OCI-LY1 (cell line): Measurements from ENCODE around the gene PAX2.

Experiments
- H2AFZ ChIP-seq: fragments of 200-600 bp; sonication (generic), shearing (Covaris generic); 2 replicates; pipeline ENCODE4 v1.6.0; 2014; ENCODE audit warnings: antibody characterized with exemption, mild to moderate bottlenecking, low read length
- H3F3A ChIP-seq: fragments of 200-600 bp; sonication (generic), shearing (Covaris generic); 2 replicates; pipeline ENCODE4 v1.6.0; 2014; ENCODE audit warnings: mild to moderate bottlenecking, antibody characterized with exemption, low read length, moderate library complexity; ENCODE audit not compliant: insufficient read depth
- H3K27ac ChIP-seq: fragments of 200-600 bp; sonication (generic); 2 replicates; pipeline ENCODE4 v1.5.1; 2014; ENCODE audit warnings: low read length, mixed run types, mild to moderate bottlenecking, low read depth; ENCODE audit not compliant: poor library complexity, severe bottlenecking
- H3K27me3 ChIP-seq: fragments of 200-600 bp; sonication (generic); 2 replicates; pipeline ENCODE4 v1.6.0; 2014; ENCODE audit warnings: antibody characterized with exemption, mild to moderate bottlenecking, low read length, moderate library complexity; ENCODE audit not compliant: insufficient read depth
- H3K36me3 ChIP-seq: fragments of 200-600 bp; sonication (generic); 2 replicates; pipeline ENCODE4 v1.6.1; 2014; ENCODE audit warnings: mild to moderate bottlenecking, antibody characterized with exemption, low read length, moderate library complexity, mixed read lengths; ENCODE audit not compliant: insufficient read depth
- H3K4me1 ChIP-seq: fragments of 200-600 bp; sonication (generic); 2 replicates; pipeline ENCODE4 v1.5.1; 2014; ENCODE audit warnings: mild to moderate bottlenecking, low read length, moderate library complexity; ENCODE audit not compliant: insufficient read depth, severe bottlenecking
- H3K4me2 ChIP-seq: fragments of 200-600 bp; sonication (generic), shearing (Covaris generic); 2 replicates; pipeline ENCODE4 v1.6.1; 2014; ENCODE audit warnings: low read length
- H3K4me3 ChIP-seq: fragments of 200-600 bp; sonication (generic); 2 replicates; pipeline ENCODE4 v1.5.1; 2014; ENCODE audit warnings: low read length, low read depth, mild to moderate bottlenecking, mixed read lengths; ENCODE audit not compliant: poor library complexity, severe bottlenecking
- H3K79me2 ChIP-seq: fragments of 200-600 bp; shearing (Covaris generic); 2 replicates; pipeline ENCODE4 v1.6.1; 2016; ENCODE audit warnings: mixed run types, low read length, mixed read lengths; ENCODE audit not compliant: insufficient read depth
- H3K9ac ChIP-seq: fragments of 200-600 bp; sonication (generic), shearing (Covaris generic); 2 replicates; pipeline ENCODE4 v1.6.1; 2014; ENCODE audit warnings: mild to moderate bottlenecking, low read length, mixed read lengths
- H3K9me2 ChIP-seq: fragments of 200-600 bp; sonication (generic), shearing (Covaris generic); 2 replicates; pipeline ENCODE4 v1.6.1; 2014; ENCODE audit warnings: low read depth, mild to moderate bottlenecking, low read length, mixed read lengths
- H3K9me3 ChIP-seq: fragments of 200-600 bp; shearing (Covaris generic); 2 replicates; pipeline ENCODE4 v1.6.1; 2014; ENCODE audit warnings: low read length, mixed read lengths
- H4K20me1 ChIP-seq: fragments of 200-600 bp; sonication (generic), shearing (Covaris generic); 2 replicates; pipeline ENCODE4 v1.6.0; 2016; ENCODE audit warnings: mild to moderate bottlenecking, low read length; ENCODE audit not compliant: insufficient read depth
- CTCF ChIP-seq: fragments of 200-600 bp; sonication (generic), shearing (Covaris generic); IDR thresholded peaks from 2 replicates; pipeline ENCODE4 v1.5.1; 2017; ENCODE audit warnings: mild to moderate bottlenecking, antibody characterized with exemption, low read length, moderate library complexity, mixed read lengths
- EZH2 ChIP-seq: fragments of 200-600 bp; sonication (generic), shearing (Covaris generic); IDR thresholded peaks from 2 replicates; pipeline ENCODE4 v1.8.0; 2017; ENCODE audit warnings: borderline replicate concordance, mixed run types, mild to moderate bottlenecking, antibody characterized with exemption, low read length, moderate library complexity, mixed read lengths

PAX2 gene

GRCh38 chr10:100755821-100756220 lies 10.4 kb downstream of the PAX2 start:
- no peak overlapping the region for H3K4me2 ChIP-seq
- H3K27ac ChIP-seq: no peak overlapping the region
- no peaks in the 10 kb centered on the region for H3K4me1 ChIP-seq
- H2AFZ ChIP-seq: no peak overlapping the region
- no peaks in the 10 kb centered on the region for H3K9me3 ChIP-seq
- no peaks in the 10 kb centered on the region for H3K36me3 ChIP-seq
- no peak overlapping the region for H3K9ac ChIP-seq
- no peaks in the 10 kb centered on the region for H3K79me2 ChIP-seq
- H3K4me3 ChIP-seq: no peak overlapping the region
- H4K20me1 ChIP-seq: no peaks in the 10 kb centered on the region
- H3K9me2 ChIP-seq: no peaks in the 10 kb centered on the region
- no peaks in the 10 kb centered on the region for H3F3A ChIP-seq
- no peak for TF ChIP-seq CTCF
- TF ChIP-seq EZH2: no peak
- H3K27me3 ChIP-seq: no peaks in the 10 kb centered on the region

- H4K20me1 ChIP-seq: no peaks in the 10 kb centered on the region
- H3K36me3 ChIP-seq: no peaks in the 10 kb centered on the region
- no peaks in the 10 kb centered on the region for H3K9me3 ChIP-seq
- no peaks in the 10 kb centered on the region for H3F3A ChIP-seq
- H3K9ac ChIP-seq: no peak overlapping the region
- H3K9me2 ChIP-seq: no peaks in the 10 kb centered on the region
- no peak overlapping the region for H3K4me3 ChIP-seq
- no peak for TF ChIP-seq EZH2
- TF ChIP-seq CTCF: no peak
- H3K4me1 ChIP-seq: no peaks in the 10 kb centered on the region
- no peak overlapping the region for H3K4me2 ChIP-seq
- H3K27ac ChIP-seq: no peak overlapping the region
- no peaks in the 10 kb centered on the region for H3K79me2 ChIP-seq
- no peaks in the 10 kb centered on the region for H3K27me3 ChIP-seq
- no peak overlapping the region for H2AFZ ChIP-seq
Measured at GRCh38 chr10:100759331-100759730, 13.9 kb downstream of the PAX2 start.

- Histone ChIP-seq H3K4me2 (no peak overlapping the region), H3K4me3 (no peak overlapping the region), H2AFZ (no peak overlapping the region), H3K9ac (no peak overlapping the region), H3K9me2 (no peaks in the 10 kb centered on the region), H3K27me3 (no peaks in the 10 kb centered on the region), H3F3A (no peaks in the 10 kb centered on the region), H3K9me3 (no peaks in the 10 kb centered on the region), H3K4me1 (no peaks in the 10 kb centered on the region), H4K20me1 (no peaks in the 10 kb centered on the region), H3K79me2 (no peaks in the 10 kb centered on the region), H3K27ac (no peak overlapping the region), H3K36me3 (no peaks in the 10 kb centered on the region)
- TF ChIP-seq EZH2 (no peak), CTCF (no peak)
Measured at GRCh38 chr10:100760726-100761125, 15.3 kb downstream of the PAX2 start.
